Ascending aorta (tissue), 2 donors: ENCODE measurements around the gene TECPR1. TPM values are rescaled to one million over a fixed set of nuclear protein-coding genes. Genes with fewer than 3 reads are reported as not detected.

Source experiments
- DNase-seq, 2 donors: peaks; one replicate each; pipeline ENCODE4 v3.0.0-alpha.2; 2019; ENCODE audit warnings: low spot score in 2 of 2
- H3K27ac ChIP-seq, 2 donors: fragments of 200-600 bp; sonication (generic); one replicate each; pipeline ENCODE4 v1.5.1; 2016 to 2017; ENCODE audit warnings: mild to moderate bottlenecking in 1 of 2
- H3K27me3 ChIP-seq: fragments of 200-600 bp; sonication (generic); one replicate; pipeline ENCODE4 v1.5.1; 2017
- H3K36me3 ChIP-seq, 2 donors: fragments of 200-600 bp; sonication (generic); one replicate each; pipeline ENCODE4 v1.5.1; 2016
- H3K4me1 ChIP-seq, 2 donors: fragments of 200-600 bp; sonication (generic); one replicate each; pipeline ENCODE4 v1.5.1; 2016 to 2017; ENCODE audit warnings: mild to moderate bottlenecking in 1 of 2
- H3K4me3 ChIP-seq, 2 donors: fragments of 200-600 bp; sonication (generic); one replicate each; pipeline ENCODE4 v1.5.1; 2016 to 2017; ENCODE audit warnings: mild to moderate bottlenecking in 1 of 2
- H3K9me3 ChIP-seq, 2 donors: fragments of 200-600 bp; sonication (generic); one replicate each; pipeline ENCODE4 v1.5.1; 2016
- intact Hi-C: fragments of 100-400 bp; cut with DNase I; formaldehyde crosslinking; loops from one replicate; pipeline ENCODE4 v1.15.1; 2023
- total RNA-seq: library from RNA; depleted of rRNA; stranded (reverse); fragments of >200 nt; gene quantifications from one replicate; pipeline ENCODE4 v1.1.0, GENCODE V29; 2016
- TF ChIP-seq, protein P1 (sequence below), 3 experiments: fragments of 200-600 bp in 2 of 3; fragments of 450-650 bp in 1 of 3; sonication (generic) in 2 of 3; IDR thresholded peaks; one replicate each; pipeline ENCODE4 v1.5.1; 2016 to 2019; ENCODE audit warnings: antibody characterized with exemption in 3 of 3, mild to moderate bottlenecking in 1 of 3, moderate library complexity in 1 of 3

The TECPR1 gene
- total RNA-seq, 1 donor from 2014 or later: 28.1 TPM

DNA sequence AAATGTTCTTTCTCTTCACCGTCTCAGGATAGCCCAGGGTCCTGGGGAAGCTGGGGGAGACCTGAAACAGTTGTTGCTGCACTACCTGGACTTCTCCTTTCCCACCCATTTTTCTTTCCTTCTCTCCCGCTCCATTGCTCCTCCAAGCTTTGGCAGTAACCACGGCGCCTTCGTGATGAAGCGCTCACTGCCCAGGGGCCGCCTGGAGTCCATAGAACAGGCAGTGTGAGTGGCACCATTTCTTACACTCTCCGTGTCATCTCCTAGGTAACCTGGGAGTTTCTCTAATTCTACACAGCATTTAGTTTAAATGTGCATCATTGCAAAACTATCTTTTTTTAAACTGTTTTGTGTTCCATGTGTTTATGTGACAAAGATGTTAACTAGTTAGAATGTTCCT lies 81.1 kb downstream of the TECPR1 start:
- H3K27me3 ChIP-seq: no peaks in the 10 kb centered on the region
- H3K4me3 ChIP-seq: no peak overlapping the region
- no peaks in the 10 kb centered on the region for H3K9me3 ChIP-seq
- TF ChIP-seq, protein P1, sequence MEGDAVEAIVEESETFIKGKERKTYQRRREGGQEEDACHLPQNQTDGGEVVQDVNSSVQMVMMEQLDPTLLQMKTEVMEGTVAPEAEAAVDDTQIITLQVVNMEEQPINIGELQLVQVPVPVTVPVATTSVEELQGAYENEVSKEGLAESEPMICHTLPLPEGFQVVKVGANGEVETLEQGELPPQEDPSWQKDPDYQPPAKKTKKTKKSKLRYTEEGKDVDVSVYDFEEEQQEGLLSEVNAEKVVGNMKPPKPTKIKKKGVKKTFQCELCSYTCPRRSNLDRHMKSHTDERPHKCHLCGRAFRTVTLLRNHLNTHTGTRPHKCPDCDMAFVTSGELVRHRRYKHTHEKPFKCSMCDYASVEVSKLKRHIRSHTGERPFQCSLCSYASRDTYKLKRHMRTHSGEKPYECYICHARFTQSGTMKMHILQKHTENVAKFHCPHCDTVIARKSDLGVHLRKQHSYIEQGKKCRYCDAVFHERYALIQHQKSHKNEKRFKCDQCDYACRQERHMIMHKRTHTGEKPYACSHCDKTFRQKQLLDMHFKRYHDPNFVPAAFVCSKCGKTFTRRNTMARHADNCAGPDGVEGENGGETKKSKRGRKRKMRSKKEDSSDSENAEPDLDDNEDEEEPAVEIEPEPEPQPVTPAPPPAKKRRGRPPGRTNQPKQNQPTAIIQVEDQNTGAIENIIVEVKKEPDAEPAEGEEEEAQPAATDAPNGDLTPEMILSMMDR (IDR thresholded peaks at IDR 0.05): no peak
- peaks cover 14 to 26% of the 10 kb centered on the region in 2 donors for H3K36me3 ChIP-seq
- no peaks in the 10 kb centered on the region for H3K4me1 ChIP-seq
- DNase-seq: no peak
- intact Hi-C loops: no loop called here
- H3K27ac ChIP-seq: no peak overlapping the region

DNA sequence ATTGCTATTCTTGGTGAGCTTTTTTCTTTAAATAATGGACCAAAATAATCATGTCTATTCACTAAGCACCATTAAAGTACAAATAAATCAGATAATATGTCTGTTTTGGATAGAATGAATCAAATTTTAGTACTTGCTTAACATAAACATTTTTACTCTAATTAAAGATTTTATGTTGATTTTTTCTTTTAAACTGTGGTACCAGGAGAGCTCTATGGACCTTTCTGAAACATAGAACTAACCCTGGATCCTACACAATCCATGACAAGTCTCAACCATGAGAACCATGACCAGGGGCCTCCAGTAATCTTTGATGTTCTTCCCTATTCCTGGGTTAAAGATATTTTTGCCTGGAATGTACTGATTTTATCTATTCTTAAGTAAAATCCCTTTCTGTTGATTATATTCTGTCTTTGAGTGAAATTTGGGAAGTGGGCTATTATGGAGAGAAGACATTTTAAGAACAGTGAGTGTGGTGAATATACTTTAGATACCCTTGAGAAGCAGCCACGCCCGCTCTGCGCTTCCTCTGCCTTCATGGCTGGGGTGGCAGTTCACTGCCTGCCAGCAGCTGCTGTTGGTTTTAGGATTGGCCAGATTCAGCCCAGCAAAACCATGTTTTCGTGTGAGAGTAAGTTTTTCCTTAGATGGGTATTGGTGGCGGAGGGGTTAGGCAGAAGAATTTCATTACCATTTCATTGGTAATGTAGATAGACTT lies 83.0 kb downstream of the TECPR1 start:
- no peaks in the 10 kb centered on the region for H3K4me1 ChIP-seq
- no peaks in the 10 kb centered on the region for H3K9me3 ChIP-seq
- TF ChIP-seq, protein P1 (IDR thresholded peaks at IDR 0.05): no peak
- H3K4me3 ChIP-seq: no peak overlapping the region
- no peak for DNase-seq
- H3K27ac ChIP-seq: no peak overlapping the region
- intact Hi-C loops: loop anchor here (1.0 to 10.0 kb wide), 3 partner anchors 63 to 304 kb away; partner anchors contain the start of gene LMTK2
- no peaks in the 10 kb centered on the region for H3K27me3 ChIP-seq
- peaks cover 5 to 10% of the 10 kb centered on the region in 2 donors for H3K36me3 ChIP-seq

DNA sequence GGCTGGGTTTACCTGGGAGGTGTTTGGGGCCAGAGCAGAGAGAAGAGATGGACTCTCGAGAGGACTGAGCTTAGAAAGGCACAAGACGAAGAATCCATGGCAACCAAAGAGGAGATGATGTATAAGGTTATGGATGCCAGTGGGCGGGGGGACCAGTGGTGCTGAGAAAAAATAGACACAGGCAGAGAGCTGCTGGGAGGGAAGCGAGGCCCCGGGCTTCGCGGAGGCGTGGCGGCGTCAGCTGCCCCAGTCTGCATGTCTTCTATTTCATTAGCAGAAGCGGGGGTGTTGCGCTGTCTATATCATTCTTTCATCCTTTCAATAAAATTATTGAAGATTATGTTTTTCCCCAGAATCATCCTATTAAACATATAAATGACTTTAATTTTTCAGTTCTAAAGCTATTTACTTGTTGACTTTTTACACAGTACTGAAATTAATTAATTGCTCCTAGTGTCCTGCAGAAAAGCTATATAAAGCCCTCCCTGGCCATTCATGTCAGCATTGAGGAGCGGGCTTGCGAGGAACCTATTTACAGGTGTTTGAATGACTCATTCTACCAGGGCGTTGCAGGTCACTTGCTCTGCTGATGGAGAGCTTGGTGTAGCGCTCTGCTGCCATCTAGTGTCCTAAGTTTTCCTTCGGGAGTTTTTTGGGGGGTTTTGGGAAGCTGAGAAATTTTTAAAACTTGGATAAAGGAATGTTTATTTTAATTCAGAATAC lies 83.7 kb downstream of the TECPR1 start:
- Histone ChIP-seq H3K9me3 (no peaks in the 10 kb centered on the region), H3K27ac (no peak overlapping the region), H3K4me1 (no peaks in the 10 kb centered on the region), H3K36me3 (peaks cover 5 to 10% of the 10 kb centered on the region in 2 donors), H3K4me3 (no peak overlapping the region), H3K27me3 (no peaks in the 10 kb centered on the region)
- intact Hi-C loops: loop anchor here (1.0 to 10.0 kb wide), 3 partner anchors 62 to 304 kb away; partner anchors contain the start of gene LMTK2
- TF ChIP-seq, protein P1 (IDR thresholded peaks at IDR 0.05): peak; percentile 71 to 81 (median 75)
- DNase-seq: no peak

DNA sequence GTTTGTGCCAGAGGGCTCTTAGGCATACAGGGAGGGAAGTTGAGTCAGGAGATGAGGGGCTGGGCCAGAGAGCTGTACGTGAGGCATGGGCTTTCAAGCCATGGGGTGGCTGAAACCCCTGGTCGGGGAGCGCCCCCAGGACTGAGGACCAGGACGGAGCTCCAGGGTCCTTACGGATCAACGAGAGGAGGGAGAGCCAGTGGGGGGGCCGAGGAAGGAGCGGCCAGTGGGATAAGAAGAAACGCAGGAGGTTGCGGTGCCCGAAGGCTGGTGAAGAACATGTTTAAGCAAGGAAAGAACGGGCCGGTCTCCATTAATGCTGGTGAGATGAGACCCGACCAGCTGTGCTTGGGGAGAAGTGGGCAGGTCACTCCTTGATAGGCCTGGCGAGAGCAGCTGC lies 84.4 kb downstream of the TECPR1 start:
- Histone ChIP-seq H3K36me3 (peaks cover 5 to 10% of the 10 kb centered on the region in 2 donors), H3K27me3 (no peaks in the 10 kb centered on the region), H3K4me3 (no peak overlapping the region), H3K9me3 (no peaks in the 10 kb centered on the region), H3K27ac (no peak overlapping the region), H3K4me1 (no peaks in the 10 kb centered on the region)
- intact Hi-C loops: loop anchor here (1.0 to 10.0 kb wide), 3 partner anchors 61 to 303 kb away; partner anchors contain the start of gene LMTK2
- TF ChIP-seq, protein P1 (IDR thresholded peaks at IDR 0.05): no peak
- no peak for DNase-seq

DNA sequence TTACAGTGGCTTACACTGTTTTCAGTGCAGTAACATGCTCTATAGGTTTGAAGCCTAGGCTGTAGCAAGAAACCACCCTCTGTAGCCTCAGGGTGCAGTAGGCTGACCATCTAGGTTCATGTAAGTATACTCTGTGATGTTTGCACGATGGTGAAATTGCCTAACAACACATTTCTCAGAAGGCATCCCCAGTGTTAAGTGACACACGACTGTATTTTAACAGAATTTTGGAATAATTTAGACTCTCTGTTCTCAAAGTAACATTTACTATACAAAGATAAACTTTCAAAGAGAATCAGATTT lies 85.4 kb downstream of the TECPR1 start:
- Histone ChIP-seq H3K27me3 (no peaks in the 10 kb centered on the region), H3K9me3 (no peaks in the 10 kb centered on the region), H3K27ac (no peak overlapping the region), H3K4me3 (no peak overlapping the region), H3K4me1 (no peaks in the 10 kb centered on the region), H3K36me3 (peaks cover 3 to 4% of the 10 kb centered on the region in 2 donors)
- TF ChIP-seq, protein P1 (IDR thresholded peaks at IDR 0.05): no peak
- DNase-seq: no peak
- intact Hi-C loops: loop anchor here (5.0 to 10.0 kb wide), 2 partner anchors 144 to 302 kb away; no protein-coding TSS in a partner anchor
